Right atrium auricular region (tissue), 2 donors: ENCODE measurements around the gene THSD4. TPM values are rescaled to one million over a fixed set of nuclear protein-coding genes. Genes with fewer than 3 reads are reported as not detected.

Experiments used
- DNase-seq: peaks from one replicate; pipeline ENCODE4 v3.0.0-alpha.2; 2019; ENCODE audit warnings: low spot score
- H3K27ac ChIP-seq, 2 donors: fragments of 200-600 bp; sonication (generic); 1 replicate in 1 of 2; 2 replicates in 1 of 2; pipeline ENCODE4 v1.5.1; 2016 to 2019
- H3K27me3 ChIP-seq, 2 donors: fragments of 200-600 bp; sonication (generic); one replicate each; pipeline versions ENCODE4 v1.5.1 to v1.6.0; 2017 to 2019
- H3K36me3 ChIP-seq: fragments of 200-600 bp; sonication (generic); one replicate; pipeline ENCODE4 v1.5.1; 2016
- H3K4me1 ChIP-seq, 2 donors: fragments of 200-600 bp; sonication (generic); one replicate each; pipeline versions ENCODE4 v1.5.1 to v1.6.0; 2017 to 2019
- H3K4me3 ChIP-seq, 2 donors: fragments of 200-600 bp; sonication (generic); 1 replicate in 1 of 2; 2 replicates in 1 of 2; pipeline ENCODE4 v1.5.1; 2017 to 2019; ENCODE audit warnings: mild to moderate bottlenecking in 1 of 2, moderate library complexity in 1 of 2
- H3K9me3 ChIP-seq, 2 donors: fragments of 200-600 bp; sonication (generic); one replicate each; pipeline ENCODE4 v1.5.1; 2019
- CTCF ChIP-seq, 2 donors: fragments of 200-600 bp; sonication (generic); IDR thresholded peaks; one replicate each; pipeline ENCODE4 v1.5.1; 2019; ENCODE audit warnings: antibody characterized with exemption in 2 of 2
- total RNA-seq, 2 donors: library from RNA; depleted of rRNA; stranded (reverse); fragments of >200 nt; gene quantifications; one replicate each; pipeline ENCODE4 v1.1.0, GENCODE V29; 2016

Gene THSD4
- total RNA-seq, 2 donors from 2014 or later = 41.2 to 85.3 TPM

GRCh38 chr15:71143373-71144310, 28.4 kb downstream of the THSD4 start:
- Histone ChIP-seq H3K36me3 (no peaks in the 10 kb centered on the region), H3K27me3 (no peaks in the 10 kb centered on the region), H3K4me1 (peaks cover 0 to 45% of the 10 kb centered on the region in 2 donors), H3K4me3 (no peak overlapping the region), H3K27ac (peak overlapping the region; percentile 42), H3K9me3 (no peaks in the 10 kb centered on the region)
- TF ChIP-seq CTCF (IDR thresholded peaks at IDR 0.05) = no peak
- peak; percentile 55 for DNase-seq

GRCh38 chr15:71145648-71146047, 30.4 kb downstream of the THSD4 start:
- Histone ChIP-seq H3K27me3 (no peaks in the 10 kb centered on the region), H3K9me3 (no peaks in the 10 kb centered on the region), H3K27ac (peak overlapping the region; percentile 85 to 86), H3K4me1 (peaks cover 0 to 47% of the 10 kb centered on the region in 2 donors), H3K36me3 (no peaks in the 10 kb centered on the region), H3K4me3 (no peak overlapping the region)
- no peak for TF ChIP-seq CTCF (IDR thresholded peaks at IDR 0.05)
- no peak for DNase-seq

DNA sequence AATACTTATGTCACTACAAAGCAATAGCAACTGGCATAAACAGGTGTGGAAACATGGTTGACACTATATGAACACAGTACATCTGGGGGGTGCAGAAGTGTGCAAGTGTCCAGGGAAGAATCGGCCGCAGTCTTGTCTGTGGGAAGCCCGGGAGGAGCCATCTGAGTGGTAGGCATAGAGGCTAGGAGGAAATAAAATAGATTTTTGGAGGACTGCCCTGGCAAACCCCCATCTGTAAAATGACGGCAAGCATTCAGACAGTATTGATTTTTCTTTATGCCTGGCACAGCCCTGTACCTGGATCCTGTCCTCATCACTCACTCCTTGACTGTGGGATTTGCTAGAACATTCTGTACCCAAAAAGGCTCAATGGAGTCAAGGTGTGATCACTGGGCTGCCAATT, 31.3 kb downstream of the THSD4 start:
- no peak overlapping the region for H3K4me3 ChIP-seq
- peak overlapping the region; percentile 85 to 86 for H3K27ac ChIP-seq
- H3K4me1 ChIP-seq = peaks cover 0 to 55% of the 10 kb centered on the region in 2 donors
- H3K36me3 ChIP-seq = no peaks in the 10 kb centered on the region
- H3K9me3 ChIP-seq = no peaks in the 10 kb centered on the region
- H3K27me3 ChIP-seq = no peaks in the 10 kb centered on the region
- TF ChIP-seq CTCF (IDR thresholded peaks at IDR 0.05) = no peak
- no peak for DNase-seq

DNA sequence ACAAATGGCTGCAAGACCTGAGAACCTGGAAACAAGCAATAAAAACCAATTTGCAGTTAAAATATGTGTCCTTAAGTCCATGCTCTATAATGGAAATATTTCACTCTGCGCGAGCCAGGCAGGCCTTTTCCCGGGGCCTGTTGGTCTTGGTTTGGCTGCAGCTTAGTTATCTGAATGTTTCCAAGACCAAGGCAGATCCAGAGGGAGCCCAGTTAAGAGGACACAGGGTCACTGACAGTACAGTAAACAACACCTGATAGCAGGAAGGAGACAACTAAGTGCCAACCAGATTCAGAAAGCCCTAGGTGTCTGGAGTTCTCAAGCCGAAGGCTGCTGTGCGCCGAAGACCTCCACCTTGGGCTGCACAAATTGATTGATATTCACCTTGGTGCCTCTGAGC, 32.8 kb downstream of the THSD4 start:
- Histone ChIP-seq H3K4me3 (no peak overlapping the region), H3K27ac (peak overlapping the region; percentile 85 to 86), H3K27me3 (no peaks in the 10 kb centered on the region), H3K9me3 (no peaks in the 10 kb centered on the region), H3K4me1 (peaks cover 0 to 65% of the 10 kb centered on the region in 2 donors), H3K36me3 (no peaks in the 10 kb centered on the region)
- no peak for TF ChIP-seq CTCF (IDR thresholded peaks at IDR 0.05)
- no peak for DNase-seq

GRCh38 chr15:71149646-71150557, 34.6 kb downstream of the THSD4 start:
- no peak for DNase-seq
- Histone ChIP-seq H3K27ac (peak overlapping the region; percentile 85 to 86), H3K4me1 (peaks cover 0 to 70% of the 10 kb centered on the region in 2 donors), H3K36me3 (no peaks in the 10 kb centered on the region), H3K9me3 (no peaks in the 10 kb centered on the region), H3K27me3 (no peaks in the 10 kb centered on the region), H3K4me3 (no peak overlapping the region)
- no peak for TF ChIP-seq CTCF (IDR thresholded peaks at IDR 0.05)
